C4-2B (cell line): ENCODE data around the gene ENPP7.

Experiments used
- CTCF ChIP-seq: fragments of 450-650 bp; conservative IDR thresholded peaks from 2 replicates; pipeline ENCODE4 v1.5.1; 2017; ENCODE audit warnings: mild to moderate bottlenecking
- ZFX ChIP-seq: fragments of 450-650 bp; IDR thresholded peaks from 2 replicates; pipeline ENCODE4 v1.6.1; 2017

DNA sequence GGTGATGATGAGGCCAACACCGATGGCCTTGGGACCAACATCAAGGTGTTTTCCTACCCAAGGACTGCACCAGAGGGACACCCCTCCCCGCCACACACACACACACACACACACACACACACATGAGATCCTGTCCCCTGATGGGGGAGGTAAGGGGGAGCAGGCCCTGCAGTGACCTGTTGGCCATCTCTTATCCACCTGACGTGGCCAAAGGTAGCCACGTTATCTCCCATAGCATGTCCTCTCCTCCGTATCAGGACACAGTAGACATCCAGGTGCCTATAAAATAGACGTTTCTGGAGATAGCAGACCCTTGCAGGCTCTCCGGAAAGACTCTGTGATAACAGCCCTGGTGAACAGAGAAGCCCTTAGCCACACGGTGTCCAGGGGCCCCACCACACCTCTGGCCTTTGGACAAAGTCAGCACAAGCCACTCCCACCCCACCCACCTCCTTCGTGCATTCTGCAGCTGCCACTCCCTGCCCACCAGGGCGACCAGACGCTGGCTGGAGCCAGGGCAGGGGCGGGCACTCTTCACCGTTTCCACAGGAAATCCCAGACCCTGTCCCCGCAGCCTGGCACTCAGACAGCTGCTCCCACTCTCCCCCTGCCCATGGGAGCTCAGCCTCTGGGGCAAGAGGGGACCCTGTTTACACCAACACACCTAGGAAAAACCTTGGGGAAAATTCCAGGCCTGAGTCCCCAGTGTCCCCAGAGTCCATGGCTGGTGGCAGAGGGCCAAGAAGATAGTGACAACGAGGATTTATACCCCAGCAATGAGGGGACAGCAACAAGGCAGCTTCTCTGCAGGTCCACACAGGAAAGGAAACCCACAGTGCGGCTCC, 15.4 kb upstream of the ENPP7 start:
- no peak for TF ChIP-seq CTCF
- no peak for TF ChIP-seq ZFX
